ENCODE results near the gene LIN7B. TPM values are rescaled to one million over a fixed set of nuclear protein-coding genes. Genes with fewer than 3 reads are reported as not detected.

The LIN7B gene
- total and polyA plus RNA-seq, 9 of the 15 experiments (the other 6 are each of a cell fraction or from before 2014, with no cell fraction given), result 0.89 to 15.7 (median 4.0) TPM

GRCh38 chr19:49157445-49158224 is 43.5 kb downstream of the LIN7B start, which contains the start of gene TRPM4:
Gene TRPM4, plus strand, starts transcription at chr19:49157792. Its CDS starts 75 bp downstream, at chr19:49157867.
- H3K27ac ChIP-seq (ENCODE audit: extremely low read depth, low read depth, low read length), result peak within 1 kb of the TSS; percentile 95
- in situ Hi-C loops (cut with MboI), result no loop called here
- ChIA-PET CTCF (ENCODE audit: low intra/inter-chr PET ratio) (interaction anchor here (0.6 kb wide), 1 partner anchor 43 kb away, joined by 4 read pairs; no protein-coding TSS in a partner anchor), POLR2A (interaction anchor here (0.6 to 2.0 kb wide), 2 partner anchors 8 to 29 kb away, joined by 3 to 6 read pairs; no protein-coding TSS in a partner anchor)
- no peaks in the 10 kb centered on the region for H3K9me1 ChIP-seq (ENCODE audit: control insufficient read depth, insufficient read depth, low read length)
- no peaks in the 10 kb centered on the region for H3K9me3 ChIP-seq (replicated peaks; ENCODE audit: control insufficient read depth, insufficient read depth, low read depth, low read length)
- H3K36me3 ChIP-seq (ENCODE audit: control insufficient read depth, insufficient read depth, low read length), result peaks cover 14% of the 10 kb centered on the region; the same call in 1 of the 3 replicates
- FAIRE-seq, result peak; percentile 40
- H3K27me3 ChIP-seq (ENCODE audit: control insufficient read depth in 2 of 2, insufficient read depth in 2 of 2, low read length in 2 of 2), result no peaks in the 10 kb centered on the region
- intact Hi-C loops (cut with micrococcal nuclease), result loop anchor here (5.0 to 10.0 kb wide), 3 partner anchors 40 to 435 kb away; partner anchors contain the start of genes C19orf73, GYS1, PPFIA3 and PRR12
- peak within 1 kb of the TSS; percentile 83 for H3K4me3 ChIP-seq
- H3K4me2 ChIP-seq (ENCODE audit: insufficient read depth, low read length), result peak within 1 kb of the TSS; percentile 90
- peak; percentile 88 for ATAC-seq
- peak within 1 kb of the TSS; percentile 72 for H2AFZ ChIP-seq (ENCODE audit: low read depth, low read length)
- H3K79me2 ChIP-seq (ENCODE audit: control insufficient read depth, insufficient read depth, low read length), result peaks cover 34% of the 10 kb centered on the region
- DNase-seq (ENCODE audit: extremely low read depth in 1 of 4, low spot score in 3 of 4), result peak; percentile 88 to 96 (median 93)
- H3K9ac ChIP-seq (ENCODE audit: insufficient read depth in 1 of 2, low read depth in 2 of 2, low read length in 2 of 2), result peak within 1 kb of the TSS; percentile 89 to 98
- under 1% methylated on average over 36 of the region's 41 CpGs for WGBS (ENCODE audit: insufficient coverage, low coverage, missing lambda C conversion rate)
- H4K20me1 ChIP-seq (replicated peaks; ENCODE audit: control insufficient read depth, insufficient read depth, low read length), result no peaks in the 10 kb centered on the region
- H3K4me1 ChIP-seq (replicated peaks in 1 of 2; ENCODE audit: control insufficient read depth in 2 of 2, insufficient read depth in 2 of 2, low read length in 2 of 2), result peaks cover 55 to 74% of the 10 kb centered on the region in 2 experiments
- BruUV-seq (replicated peaks), result TSS peak; percentile 66
- TF ChIP-seq ZNF184 (CRISPR knock-in tag; IDR thresholded peaks at IDR 0.05) (no peak), RHOXF2B (CRISPR knock-in tag; conservative IDR thresholded peaks at IDR 0.05) (no peak), NR4A1 (CRISPR knock-in tag; IDR thresholded peaks at IDR 0.05) (no peak), NR4A1 (tag; IDR thresholded peaks at IDR 0.05) (no peak), SRSF3 (IDR thresholded peaks at IDR 0.05; ENCODE audit: insufficient read depth, low read length) (no peak), ZNF507 (tag; conservative IDR thresholded peaks at IDR 0.05) (no peak), NFRKB (IDR thresholded peaks at IDR 0.05; ENCODE audit: low read depth) (no peak; the same call in 1 of the 2 replicates), OTX1 (CRISPR knock-in tag; IDR thresholded peaks at IDR 0.05) (peak; percentile 51; the same call in 1 of the 2 replicates), ZNF311 (CRISPR knock-in tag; IDR thresholded peaks at IDR 0.05) (no peak), HIVEP1 (CRISPR knock-in tag; IDR thresholded peaks at IDR 0.05) (no peak), KDM5B (IDR thresholded peaks at IDR 0.05; ENCODE audit: insufficient replicate concordance, low read depth, low read length) (peak; percentile 94), IFI16 (CRISPR knock-in tag; IDR thresholded peaks at IDR 0.05) (no peak), NONO (IDR thresholded peaks at IDR 0.05; ENCODE audit: low read depth in 2 of 2, low read length in 1 of 2) (no peak), E2F6 (IDR thresholded peaks at IDR 0.05; ENCODE audit: borderline replicate concordance in 1 of 2, extremely low read depth in 1 of 2, insufficient read depth in 1 of 2, insufficient read length in 1 of 2, low read depth in 1 of 2, low read length in 1 of 2, poor library complexity in 1 of 2, severe bottlenecking in 1 of 2) (peak in 1 of 2 experiments; percentile 85), DEAF1 (CRISPR knock-in tag; IDR thresholded peaks at IDR 0.05) (no peak), BRD9 (IDR thresholded peaks at IDR 0.05; ENCODE audit: low read depth, partially characterized antibody) (peak; percentile 50), STAG1 (CRISPR knock-in tag; IDR thresholded peaks at IDR 0.05; ENCODE audit: borderline replicate concordance) (peak; percentile 20; the same call in 1 of the 2 replicates), TOE1 (IDR thresholded peaks at IDR 0.05; ENCODE audit: borderline replicate concordance) (0 out of 2 replicates have a peak, but pooled peaks have one; percentile 56), TOE1 (CRISPR knock-in tag; IDR thresholded peaks at IDR 0.05; ENCODE audit: borderline replicate concordance, low read depth) (no peak), PHB2 (IDR thresholded peaks at IDR 0.05; ENCODE audit: low read depth) (no peak)
